SHP77 treated with DMSO at 0.1 percent for 48 hours (cell line): Measurements from ENCODE around the gene FRMD5.
"Not testable (repeated sequence)": the region's sequence is repeated elsewhere in the genome, so short reads cannot be mapped to it uniquely, and the experiment has no call there.

Experiments used
- DNase-seq: peaks from one replicate; lab custom pipeline; 2025; lab: John Stamatoyannopoulos, UW

FRMD5 gene

GRCh38 chr15:44195151-44195740, at the start of gene FRMD5:
FRMD5 (minus strand) TSS chr15:44195271.
- DNase-seq, result peak; percentile 98

GRCh38 chr15:44243829-44244228, 48.8 kb upstream of the FRMD5 start:
- DNase-seq, result no peak

- no peak for DNase-seq
Observed at GRCh38 chr15:44243141-44243540, 48.1 kb upstream of the FRMD5 start.

- no peak for DNase-seq
Observed at GRCh38 chr15:44231842-44232241, 36.8 kb upstream of the FRMD5 start.

- not testable (repeated sequence) for DNase-seq
Observed at GRCh38 chr15:44229301-44229700, 34.2 kb upstream of the FRMD5 start.

GRCh38 chr15:44227584-44227983, 32.5 kb upstream of the FRMD5 start:
- DNase-seq, result no peak

- DNase-seq, result not testable (repeated sequence)
Observed at GRCh38 chr15:44227001-44227400, 31.9 kb upstream of the FRMD5 start.

GRCh38 chr15:44222478-44222877, 27.4 kb upstream of the FRMD5 start:
- no peak for DNase-seq

GRCh38 chr15:44219073-44219472, 24.0 kb upstream of the FRMD5 start:
- no peak for DNase-seq

GRCh38 chr15:44216958-44217357, 21.9 kb upstream of the FRMD5 start:
- DNase-seq, result no peak

- DNase-seq, result no peak
Observed at GRCh38 chr15:44215594-44215993, 20.5 kb upstream of the FRMD5 start.

- DNase-seq, result no peak
Observed at GRCh38 chr15:44208956-44209355, 13.9 kb upstream of the FRMD5 start.

- DNase-seq, result no peak
Observed at GRCh38 chr15:44207643-44208042, 12.6 kb upstream of the FRMD5 start.

GRCh38 chr15:44199393-44199792, 4.3 kb upstream of the FRMD5 start:
- no peak for DNase-seq

- DNase-seq, result peak; percentile 22
Observed at GRCh38 chr15:44194323-44195150, 534 bp downstream of the FRMD5 start.

GRCh38 chr15:44193651-44194322, 1.3 kb downstream of the FRMD5 start:
- DNase-seq, result peak; percentile 58

- DNase-seq, result no peak
Observed at GRCh38 chr15:44188795-44189194, 6.3 kb downstream of the FRMD5 start.

GRCh38 chr15:44186705-44187104, 8.4 kb downstream of the FRMD5 start:
- DNase-seq, result no peak

- DNase-seq, result no peak
Observed at GRCh38 chr15:44183363-44183762, 11.7 kb downstream of the FRMD5 start.

- DNase-seq, result no peak
Observed at GRCh38 chr15:44181410-44181809, 13.7 kb downstream of the FRMD5 start.

GRCh38 chr15:44177139-44177538, 17.9 kb downstream of the FRMD5 start:
- DNase-seq, result no peak

- DNase-seq, result no peak
Observed at GRCh38 chr15:44173813-44174212, 21.3 kb downstream of the FRMD5 start.

- no peak for DNase-seq
Observed at GRCh38 chr15:44163370-44163769, 31.7 kb downstream of the FRMD5 start.
